NCI-H1092 (cell line): ENCODE data around the gene ADGRB3.
"Not testable (repeated sequence)": the region's sequence is repeated elsewhere in the genome, so short reads cannot be mapped to it uniquely, and the experiment has no call there.

Source experiments
- DNase-seq: peaks from one replicate; lab custom pipeline; 2025; lab: John Stamatoyannopoulos, UW

Gene ADGRB3

GRCh38 chr6:68649669-68650068 lies 14.6 kb downstream of the ADGRB3 start:
- DNase-seq, result no peak

- DNase-seq, result no peak
These were observed 15.1 kb downstream of the ADGRB3 start for GRCh38 chr6:68650142-68650541.

GRCh38 chr6:68651011-68651985 lies 16.2 kb downstream of the ADGRB3 start:
- no peak for DNase-seq

GRCh38 chr6:68652117-68652536 lies 17.0 kb downstream of the ADGRB3 start:
- no peak for DNase-seq

- DNase-seq, result no peak
These were observed 18.1 kb downstream of the ADGRB3 start for GRCh38 chr6:68653074-68653705.

- no peak for DNase-seq
These were observed 18.6 kb downstream of the ADGRB3 start for GRCh38 chr6:68653706-68654089.

- DNase-seq, result no peak
These were observed 19.1 kb downstream of the ADGRB3 start for GRCh38 chr6:68654134-68654533.

- DNase-seq, result no peak
These were observed 19.9 kb downstream of the ADGRB3 start for GRCh38 chr6:68655028-68655427.

GRCh38 chr6:68657374-68658139 lies 22.5 kb downstream of the ADGRB3 start:
- no peak for DNase-seq

GRCh38 chr6:68658338-68658737 lies 23.3 kb downstream of the ADGRB3 start:
- no peak for DNase-seq

GRCh38 chr6:68673255-68673654 lies 38.2 kb downstream of the ADGRB3 start:
- no peak for DNase-seq

- DNase-seq, result no peak
These were observed 40.5 kb downstream of the ADGRB3 start for GRCh38 chr6:68675548-68675947.

GRCh38 chr6:68676094-68676493 lies 41.0 kb downstream of the ADGRB3 start:
- not testable (repeated sequence) for DNase-seq

- no peak for DNase-seq
These were observed 42.0 kb downstream of the ADGRB3 start for GRCh38 chr6:68677058-68677457.

GRCh38 chr6:68679399-68679798 lies 44.3 kb downstream of the ADGRB3 start:
- DNase-seq, result no peak

GRCh38 chr6:68680264-68680663 lies 45.2 kb downstream of the ADGRB3 start:
- DNase-seq, result no peak

GRCh38 chr6:68689910-68690309 lies 54.8 kb downstream of the ADGRB3 start:
- no peak for DNase-seq

- DNase-seq, result no peak
These were observed 56.0 kb downstream of the ADGRB3 start for GRCh38 chr6:68691120-68691519.

- no peak for DNase-seq
These were observed 58.2 kb downstream of the ADGRB3 start for GRCh38 chr6:68693271-68693670.

GRCh38 chr6:68695403-68695802 lies 60.3 kb downstream of the ADGRB3 start:
- no peak for DNase-seq

- no peak for DNase-seq
These were observed 60.8 kb downstream of the ADGRB3 start for GRCh38 chr6:68695838-68696237.

- no peak for DNase-seq
These were observed 62.3 kb downstream of the ADGRB3 start for GRCh38 chr6:68697394-68697793.

- no peak for DNase-seq
These were observed 66.1 kb downstream of the ADGRB3 start for GRCh38 chr6:68701159-68701558.
